NCI-H187 treated with DMSO at 0.1 percent for 48 hours (cell line): ENCODE measurements around the gene DGCR6.
"Not testable (repeated sequence)": the region's sequence is repeated elsewhere in the genome, so short reads cannot be mapped to it uniquely, and the experiment has no call there.

Experiments
- DNase-seq: peaks from one replicate; lab custom pipeline; 2025; lab: John Stamatoyannopoulos, UW

The DGCR6 gene

DNA sequence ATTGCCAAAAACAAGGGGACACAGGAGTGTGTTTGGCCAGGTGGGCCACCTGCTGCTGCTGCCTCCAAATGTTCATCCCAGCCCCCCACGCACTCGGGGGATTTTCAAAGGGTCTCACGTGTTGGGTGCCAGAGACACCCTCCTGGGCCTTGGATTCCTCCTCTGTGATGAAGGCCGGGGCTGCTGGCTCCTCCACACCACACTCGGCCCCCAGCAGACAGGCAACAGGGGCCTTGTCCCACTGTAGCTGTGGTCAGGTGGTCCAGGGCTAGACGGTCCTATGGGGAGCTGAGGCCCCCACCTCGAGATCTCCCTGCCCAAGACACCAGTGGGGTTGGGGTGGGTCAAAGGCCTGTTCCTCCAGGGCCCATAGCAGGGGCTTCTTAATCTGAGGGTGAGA lies 55.1 kb downstream of the DGCR6 start:
- DNase-seq, result not testable (repeated sequence)
